Neural progenitor cell (in vitro differentiated cells): ENCODE measurements around the gene FBN3. TPM values are rescaled to one million over a fixed set of nuclear protein-coding genes. Genes with fewer than 3 reads are reported as not detected.

Experiments used
- DNase-seq: peaks from one replicate; pipeline ENCODE4 v3.0.0-alpha.2; 2016; ENCODE audit warnings: low spot score
- H2AFZ ChIP-seq: fragments of 200-600 bp; sonication (generic); replicated peaks from 2 replicates; pipeline ENCODE4 v1.6.1; 2016; ENCODE audit warnings: antibody characterized with exemption
- H3F3A ChIP-seq: fragments of 200-600 bp; sonication (generic); 2 replicates; pipeline ENCODE4 v1.6.1; 2016; ENCODE audit warnings: antibody characterized with exemption, low read depth
- H3K27ac ChIP-seq: fragments of 200-600 bp; sonication (generic); 2 replicates; pipeline ENCODE4 v1.5.1; 2016; ENCODE audit warnings: mild to moderate bottlenecking
- H3K27me3 ChIP-seq: fragments of 200-600 bp; sonication (generic); 2 replicates; pipeline ENCODE4 v1.6.1; 2016; ENCODE audit warnings: mild to moderate bottlenecking, moderate library complexity
- H3K36me3 ChIP-seq: fragments of 200-600 bp; sonication (generic); 2 replicates; pipeline ENCODE4 v1.5.1; 2016
- H3K4me1 ChIP-seq: fragments of 200-600 bp; sonication (generic); 2 replicates; pipeline ENCODE4 v1.6.1; 2016; ENCODE audit warnings: mixed run types
- H3K4me2 ChIP-seq: fragments of 200-600 bp; sonication (generic); 2 replicates; pipeline ENCODE4 v1.6.1; 2016
- H3K4me3 ChIP-seq: fragments of 200-600 bp; sonication (generic); 2 replicates; pipeline ENCODE4 v1.5.1; 2016
- H3K79me2 ChIP-seq: fragments of 200-600 bp; sonication (generic); 2 replicates; pipeline ENCODE4 v1.6.1; 2016; ENCODE audit warnings: low read depth
- H3K9ac ChIP-seq: fragments of 200-600 bp; sonication (generic); 2 replicates; pipeline ENCODE4 v1.6.1; 2016
- H3K9me3 ChIP-seq: fragments of 200-600 bp; sonication (generic); 2 replicates; pipeline ENCODE4 v1.5.1; 2016; ENCODE audit warnings: low read depth
- H4K20me1 ChIP-seq: fragments of 200-600 bp; sonication (generic); 2 replicates; pipeline ENCODE4 v1.6.1; 2016; ENCODE audit warnings: low read depth
- H3K27ac Mint-ChIP-seq: 3 replicates; pipeline ENCODE4 v1.8.0; 2021; ENCODE audit warnings: mixed read lengths
- H3K27me3 Mint-ChIP-seq: 2 replicates; pipeline ENCODE4 v1.8.0; 2022; ENCODE audit warnings: low read depth, mild to moderate bottlenecking, inconsistent platforms, moderate library complexity, mixed read lengths; ENCODE audit not compliant: insufficient read depth
- H3K36me3 Mint-ChIP-seq: 3 replicates; pipeline ENCODE4 v1.8.0; 2021; ENCODE audit warnings: mixed read lengths
- H3K4me1 Mint-ChIP-seq: 3 replicates; pipeline ENCODE4 v1.8.0; 2021; ENCODE audit warnings: mixed read lengths
- H3K4me3 Mint-ChIP-seq: 3 replicates; pipeline ENCODE4 v1.8.0; 2021; ENCODE audit warnings: mild to moderate bottlenecking, moderate library complexity, mixed read lengths
- H3K9me3 Mint-ChIP-seq: 3 replicates; pipeline ENCODE4 v1.8.0; 2020; ENCODE audit warnings: mixed read lengths
- CTCF ChIP-seq: fragments of 200-600 bp; sonication (generic); IDR thresholded peaks from 2 replicates; pipeline ENCODE4 v1.5.1; 2017; ENCODE audit warnings: antibody characterized with exemption, mild to moderate bottlenecking
- EZH2 ChIP-seq: fragments of 200-600 bp; sonication (generic); IDR thresholded peaks from 2 replicates; pipeline ENCODE4 v1.6.1; 2017; ENCODE audit warnings: antibody characterized with exemption, mild to moderate bottlenecking, moderate library complexity
- EZH2phosphoT487 ChIP-seq: fragments of 200-600 bp; sonication (generic); IDR thresholded peaks from 2 replicates; pipeline ENCODE4 v1.6.1; 2017; ENCODE audit warnings: antibody characterized with exemption
- total RNA-seq: library from RNA; depleted of rRNA; stranded (reverse); fragments of >200 nt; gene quantifications from 2 replicates; pipeline ENCODE4 v1.2.3, GENCODE V29; 2015; ENCODE audit warnings: low replicate concordance

The FBN3 gene
- total RNA-seq, 1 donor from 2014 or later, result 23.0 TPM

- DNase-seq, result no peak
- H3K27me3 ChIP-seq, result no peaks in the 10 kb centered on the region
- no peaks in the 10 kb centered on the region for H3K79me2 ChIP-seq
- H3K9ac ChIP-seq, result no peak overlapping the region
- H3K4me3 ChIP-seq, result no peak overlapping the region
- Mint-ChIP-seq H3K27ac (no peak overlapping the region), H3K9me3 (peaks cover 2% of the 10 kb centered on the region), H3K36me3 (peaks cover 12% of the 10 kb centered on the region), H3K4me1 (peaks cover 13% of the 10 kb centered on the region), H3K4me3 (no peak overlapping the region), H3K27me3 (peaks cover 6% of the 10 kb centered on the region)
- TF ChIP-seq EZH2phosphoT487 (no peak), EZH2 (no peak), CTCF (no peak)
- no peak overlapping the region for H2AFZ ChIP-seq
- H3K36me3 ChIP-seq, result peaks cover 9% of the 10 kb centered on the region
- no peaks in the 10 kb centered on the region for H3K9me3 ChIP-seq
- H3K27ac ChIP-seq, result no peak overlapping the region
- H3F3A ChIP-seq, result peaks cover 11% of the 10 kb centered on the region
- no peaks in the 10 kb centered on the region for H4K20me1 ChIP-seq
- H3K4me2 ChIP-seq, result no peak overlapping the region
- H3K4me1 ChIP-seq, result peaks cover 8% of the 10 kb centered on the region
Observed at GRCh38 chr19:8088752-8089663, 60.4 kb downstream of the FBN3 start.

GRCh38 chr19:8087876-8088275 lies 61.5 kb downstream of the FBN3 start:
- Mint-ChIP-seq H3K36me3 (peaks cover 6% of the 10 kb centered on the region), H3K27me3 (peaks cover 6% of the 10 kb centered on the region), H3K4me3 (no peak overlapping the region), H3K4me1 (peaks cover 14% of the 10 kb centered on the region), H3K27ac (no peak overlapping the region), H3K9me3 (no peaks in the 10 kb centered on the region)
- no peak overlapping the region for H2AFZ ChIP-seq
- H3K4me2 ChIP-seq, result no peak overlapping the region
- H4K20me1 ChIP-seq, result no peaks in the 10 kb centered on the region
- H3K36me3 ChIP-seq, result peaks cover 7% of the 10 kb centered on the region
- H3K27ac ChIP-seq, result no peak overlapping the region
- no peak overlapping the region for H3K4me3 ChIP-seq
- peaks cover 8% of the 10 kb centered on the region for H3K4me1 ChIP-seq
- no peaks in the 10 kb centered on the region for H3K79me2 ChIP-seq
- TF ChIP-seq CTCF (no peak), EZH2phosphoT487 (no peak), EZH2 (no peak)
- no peak overlapping the region for H3K9ac ChIP-seq
- H3K9me3 ChIP-seq, result no peaks in the 10 kb centered on the region
- peaks cover 11% of the 10 kb centered on the region for H3F3A ChIP-seq
- no peak for DNase-seq
- H3K27me3 ChIP-seq, result no peaks in the 10 kb centered on the region

GRCh38 chr19:8086849-8087248 lies 62.5 kb downstream of the FBN3 start:
- Histone ChIP-seq H3K4me2 (no peak overlapping the region), H4K20me1 (no peaks in the 10 kb centered on the region), H3K27ac (no peak overlapping the region), H3F3A (peaks cover 11% of the 10 kb centered on the region), H2AFZ (no peak overlapping the region), H3K4me3 (no peak overlapping the region), H3K36me3 (peaks cover 7% of the 10 kb centered on the region), H3K4me1 (peaks cover 8% of the 10 kb centered on the region), H3K27me3 (no peaks in the 10 kb centered on the region), H3K79me2 (no peaks in the 10 kb centered on the region), H3K9me3 (no peaks in the 10 kb centered on the region), H3K9ac (no peak overlapping the region)
- peaks cover 6% of the 10 kb centered on the region for H3K36me3 Mint-ChIP-seq
- DNase-seq, result no peak
- no peak overlapping the region for H3K27ac Mint-ChIP-seq
- no peaks in the 10 kb centered on the region for H3K9me3 Mint-ChIP-seq
- no peak for TF ChIP-seq EZH2
- no peak for TF ChIP-seq CTCF
- no peak for TF ChIP-seq EZH2phosphoT487
- H3K4me1 Mint-ChIP-seq, result peaks cover 14% of the 10 kb centered on the region
- H3K27me3 Mint-ChIP-seq, result peaks cover 10% of the 10 kb centered on the region
- H3K4me3 Mint-ChIP-seq, result no peak overlapping the region
